Neural crest cell (in vitro differentiated cells): Measurements from ENCODE around the gene LSM3. TPM values are rescaled to one million over a fixed set of nuclear protein-coding genes. Genes with fewer than 3 reads are reported as not detected.

Source experiments
- DNase-seq: peaks from one replicate; pipeline ENCODE4 v3.0.0; 2021; ENCODE audit warnings: low read depth, mixed read lengths, low spot score
- H3K27ac Mint-ChIP-seq: one replicate; pipeline ENCODE4 v1.8.0; 2021; ENCODE audit warnings: mild to moderate bottlenecking, mixed read lengths; ENCODE audit not compliant: unreplicated experiment
- H3K27me3 Mint-ChIP-seq: 2 replicates; pipeline ENCODE4 v1.8.0; 2021; ENCODE audit warnings: low read depth, mild to moderate bottlenecking, mixed read lengths
- H3K36me3 Mint-ChIP-seq: 2 replicates; pipeline ENCODE4 v1.8.0; 2021; ENCODE audit warnings: low read depth, mild to moderate bottlenecking, mixed read lengths
- H3K4me1 Mint-ChIP-seq: 2 replicates; pipeline ENCODE4 v1.8.0; 2021; ENCODE audit warnings: mixed read lengths
- H3K4me3 Mint-ChIP-seq: one replicate; pipeline ENCODE4 v1.8.0; 2021; ENCODE audit warnings: mild to moderate bottlenecking, mixed read lengths
- H3K9me3 Mint-ChIP-seq: 2 replicates; pipeline ENCODE4 v1.8.0; 2021; ENCODE audit warnings: mixed read lengths
- total RNA-seq: library from RNA; stranded (reverse); gene quantifications from 2 replicates; pipeline ENCODE4 v1.2.1, GENCODE V29; 2021
- TF ChIP-seq, protein P1 (sequence below): fragments of 200-600 bp; sonication (generic); conservative IDR thresholded peaks from 2 replicates; pipeline ENCODE4 v1.5.0; 2021; ENCODE audit warnings: antibody characterized with exemption, mild to moderate bottlenecking

The LSM3 gene
- total RNA-seq, 1 donor from 2014 or later = 18.3 TPM

DNA sequence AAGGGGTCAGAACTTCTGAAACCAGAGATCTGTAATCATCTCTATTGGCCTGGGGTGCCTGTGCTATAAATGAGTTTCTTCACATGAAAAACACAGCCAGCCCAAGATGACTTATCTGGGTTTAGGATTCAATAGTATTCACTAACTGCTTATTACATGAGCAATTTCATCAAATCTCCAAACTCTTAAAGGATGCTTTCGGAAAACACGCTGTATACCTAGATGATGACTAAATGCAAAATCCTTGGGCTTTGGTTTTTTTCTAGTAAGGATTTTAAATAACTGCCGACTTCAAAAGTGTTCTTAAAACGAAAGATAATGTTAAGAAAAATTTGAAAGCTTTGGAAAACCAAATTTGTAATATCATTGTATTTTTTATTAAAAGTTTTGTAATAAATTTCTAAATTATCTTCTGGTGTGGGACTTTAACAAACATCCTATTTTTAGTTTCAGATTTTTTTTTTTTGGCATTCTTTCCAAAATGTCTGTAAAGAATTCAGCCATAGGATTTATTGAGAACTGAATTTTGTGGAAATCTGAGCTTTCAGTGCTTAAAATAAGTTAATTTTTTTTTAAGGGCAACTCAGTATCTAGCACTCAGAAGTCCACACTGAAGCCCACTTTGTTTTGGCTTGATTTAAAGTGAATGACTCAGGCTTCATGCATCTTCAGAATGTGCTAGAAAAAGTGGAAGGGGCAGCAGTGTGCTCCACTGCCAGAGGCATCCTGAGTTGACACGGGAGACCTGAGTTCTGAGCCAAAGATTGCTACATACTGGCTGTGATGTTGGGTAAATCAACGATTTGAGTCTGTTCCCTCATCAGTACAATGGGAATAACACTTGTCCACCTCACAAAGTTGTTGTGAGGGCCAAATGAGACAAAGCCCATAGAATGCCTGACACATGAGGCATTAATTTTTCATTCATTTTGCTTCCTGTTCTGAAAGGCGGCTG lies 35.1 kb upstream of the LSM3 start:
- Mint-ChIP-seq H3K27me3 (no peaks in the 10 kb centered on the region), H3K36me3 (peaks cover 3% of the 10 kb centered on the region), H3K27ac (peak overlapping the region; percentile 81), H3K4me1 (peaks cover 22% of the 10 kb centered on the region), H3K4me3 (no peak overlapping the region), H3K9me3 (no peaks in the 10 kb centered on the region)
- TF ChIP-seq, protein P1, sequence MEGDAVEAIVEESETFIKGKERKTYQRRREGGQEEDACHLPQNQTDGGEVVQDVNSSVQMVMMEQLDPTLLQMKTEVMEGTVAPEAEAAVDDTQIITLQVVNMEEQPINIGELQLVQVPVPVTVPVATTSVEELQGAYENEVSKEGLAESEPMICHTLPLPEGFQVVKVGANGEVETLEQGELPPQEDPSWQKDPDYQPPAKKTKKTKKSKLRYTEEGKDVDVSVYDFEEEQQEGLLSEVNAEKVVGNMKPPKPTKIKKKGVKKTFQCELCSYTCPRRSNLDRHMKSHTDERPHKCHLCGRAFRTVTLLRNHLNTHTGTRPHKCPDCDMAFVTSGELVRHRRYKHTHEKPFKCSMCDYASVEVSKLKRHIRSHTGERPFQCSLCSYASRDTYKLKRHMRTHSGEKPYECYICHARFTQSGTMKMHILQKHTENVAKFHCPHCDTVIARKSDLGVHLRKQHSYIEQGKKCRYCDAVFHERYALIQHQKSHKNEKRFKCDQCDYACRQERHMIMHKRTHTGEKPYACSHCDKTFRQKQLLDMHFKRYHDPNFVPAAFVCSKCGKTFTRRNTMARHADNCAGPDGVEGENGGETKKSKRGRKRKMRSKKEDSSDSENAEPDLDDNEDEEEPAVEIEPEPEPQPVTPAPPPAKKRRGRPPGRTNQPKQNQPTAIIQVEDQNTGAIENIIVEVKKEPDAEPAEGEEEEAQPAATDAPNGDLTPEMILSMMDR = no peak
- no peak for DNase-seq

DNA sequence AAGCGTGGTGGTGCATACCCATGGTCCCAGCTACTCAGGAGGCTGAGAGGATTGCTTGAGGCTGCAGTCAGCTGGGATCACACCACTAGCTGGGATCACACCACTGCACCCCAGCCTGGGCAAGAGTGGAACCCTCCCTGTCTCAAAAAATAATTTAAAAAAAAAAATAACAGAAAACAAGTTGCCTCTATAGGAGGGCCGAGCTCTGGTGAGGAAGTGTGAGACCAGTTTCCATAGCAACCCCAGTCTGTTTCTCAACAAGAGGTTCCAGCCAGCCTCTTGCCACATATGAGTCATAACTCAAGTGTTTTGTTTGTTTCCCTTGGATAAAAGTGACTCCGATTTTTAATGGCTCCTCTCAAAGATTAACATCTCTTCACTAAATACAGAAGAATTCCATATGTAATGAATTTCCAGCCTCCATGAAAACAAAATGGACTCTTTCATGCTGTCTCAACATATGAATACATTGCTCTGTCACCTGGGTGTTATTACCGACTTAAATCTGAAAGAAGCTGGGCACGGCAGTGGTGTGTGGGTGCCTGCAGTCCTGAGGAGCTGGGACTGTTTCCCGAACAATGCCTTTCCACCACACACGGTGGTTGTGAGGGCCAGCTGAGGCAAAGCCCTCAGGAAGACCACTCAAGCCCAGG lies 34.1 kb upstream of the LSM3 start:
- H3K4me3 Mint-ChIP-seq = no peak overlapping the region
- DNase-seq = no peak
- no peaks in the 10 kb centered on the region for H3K27me3 Mint-ChIP-seq

DNA sequence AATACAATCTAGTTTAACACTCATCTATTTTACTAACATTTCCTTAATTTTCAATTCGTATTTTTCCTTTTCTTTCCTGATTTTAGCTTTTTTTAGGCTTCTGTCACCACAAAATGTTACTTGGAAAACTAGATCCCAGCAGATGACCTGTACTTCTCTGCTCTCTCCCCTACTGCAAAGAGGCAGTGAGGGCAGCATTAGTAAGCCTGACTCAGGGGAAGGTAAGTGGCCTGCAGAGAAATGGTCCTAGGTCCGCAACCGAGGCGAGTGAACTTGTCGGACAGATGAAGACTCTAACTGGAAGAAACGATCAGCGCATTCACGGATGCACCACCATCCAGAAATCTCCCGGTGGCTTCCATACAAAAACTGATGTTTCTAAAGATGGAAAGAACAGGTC lies 33.4 kb upstream of the LSM3 start:
- Mint-ChIP-seq H3K4me1 (peaks cover 22% of the 10 kb centered on the region), H3K9me3 (no peaks in the 10 kb centered on the region), H3K36me3 (no peaks in the 10 kb centered on the region), H3K27ac (peak overlapping the region; percentile 7), H3K27me3 (no peaks in the 10 kb centered on the region), H3K4me3 (no peak overlapping the region)
- TF ChIP-seq, protein P1 = no peak
- DNase-seq = no peak

More for the DNA sequence above, 34.1 kb upstream of the LSM3 start:
- peaks cover 1% of the 10 kb centered on the region for H3K36me3 Mint-ChIP-seq
- TF ChIP-seq, protein P1 = no peak
- peaks cover 22% of the 10 kb centered on the region for H3K4me1 Mint-ChIP-seq
- H3K9me3 Mint-ChIP-seq = no peaks in the 10 kb centered on the region
- H3K27ac Mint-ChIP-seq = peak overlapping the region; percentile 98

DNA sequence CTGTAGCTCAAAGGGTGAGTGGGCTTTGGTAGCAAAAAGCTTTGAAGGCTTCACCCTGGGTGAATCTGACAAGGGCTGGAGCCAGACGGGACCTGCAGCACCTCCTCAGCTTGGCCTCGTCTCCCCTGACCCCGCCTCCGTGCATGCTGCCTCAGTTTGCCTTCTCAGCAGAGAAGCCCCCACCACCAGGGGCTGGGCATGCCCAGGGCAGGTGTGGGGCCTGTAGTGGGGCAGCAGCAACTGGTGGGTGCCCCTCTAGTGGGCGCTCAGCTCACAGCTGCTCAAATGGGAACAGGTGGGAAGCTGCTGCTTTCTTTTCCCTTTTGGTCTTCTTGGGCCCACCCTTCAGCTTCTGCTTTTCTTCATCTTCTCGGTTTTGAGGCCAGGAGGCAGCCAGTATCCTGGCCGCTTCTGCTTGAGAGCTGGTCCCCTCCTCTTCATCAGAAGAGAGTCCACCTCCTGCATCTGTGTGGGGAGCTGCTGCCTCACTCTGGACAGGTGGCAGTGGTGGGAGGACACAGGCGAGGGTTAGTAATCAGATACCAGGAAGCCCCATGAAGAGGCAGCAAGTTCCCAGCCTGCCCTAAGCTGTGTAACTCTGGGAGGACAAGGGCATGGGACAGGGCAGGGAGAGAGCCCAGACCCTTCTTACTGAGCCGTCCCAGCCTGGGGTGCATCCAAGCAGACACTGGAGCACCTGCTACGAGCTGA lies 32.8 kb upstream of the LSM3 start:
- Mint-ChIP-seq H3K36me3 (peaks cover 2% of the 10 kb centered on the region), H3K9me3 (no peaks in the 10 kb centered on the region)
- no peak for DNase-seq

More for the DNA sequence above, 32.8 kb upstream of the LSM3 start:
- Mint-ChIP-seq H3K4me3 (no peak overlapping the region), H3K27me3 (no peaks in the 10 kb centered on the region), H3K27ac (peak overlapping the region; percentile 50), H3K4me1 (peaks cover 22% of the 10 kb centered on the region)
- TF ChIP-seq, protein P1 = no peak
